ENCODE data around the gene IL2.

The IL2 gene

DNA sequence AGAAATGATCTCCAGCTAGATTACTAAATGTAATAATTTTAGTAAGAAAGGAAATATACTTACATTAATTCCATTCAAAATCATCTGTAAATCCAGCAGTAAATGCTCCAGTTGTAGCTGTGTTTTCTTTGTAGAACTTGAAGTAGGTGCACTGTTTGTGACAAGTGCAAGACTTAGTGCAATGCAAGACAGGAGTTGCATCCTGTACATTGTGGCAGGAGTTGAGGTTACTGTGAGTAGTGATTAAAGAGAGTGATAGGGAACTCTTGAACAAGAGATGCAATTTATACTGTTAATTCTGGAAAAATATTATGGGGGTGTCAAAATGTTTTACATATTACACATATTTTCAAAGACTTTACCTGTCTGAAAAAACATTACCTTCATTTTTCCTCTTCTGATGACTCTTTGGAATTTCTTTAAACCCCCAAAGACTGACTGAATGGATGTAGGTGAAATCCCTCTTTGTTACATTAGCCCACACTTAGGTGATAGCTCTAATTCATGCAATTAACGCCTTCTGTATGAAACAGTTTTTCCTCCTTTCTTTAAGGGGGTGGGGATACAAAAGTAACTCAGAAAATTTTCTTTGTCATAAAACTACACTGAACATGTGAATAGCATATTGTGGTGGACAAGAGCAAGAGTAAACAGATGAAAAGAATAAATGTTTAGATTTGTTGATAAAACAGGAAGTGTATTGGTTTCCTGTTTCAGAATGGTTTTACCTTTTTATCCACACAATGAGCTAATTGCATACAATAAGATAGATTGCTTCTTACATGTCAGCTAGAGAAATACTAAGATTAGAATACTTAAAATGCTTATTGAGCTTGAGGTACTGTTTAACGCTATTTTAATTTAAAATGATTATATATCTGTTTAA, at the start of gene IL2:
Gene IL2 (minus strand): TSS at position 495 of the 886 bp plus-strand sequence. CDS start 285 bp downstream, at position 210.
- DNase-seq, result no peak

DNA sequence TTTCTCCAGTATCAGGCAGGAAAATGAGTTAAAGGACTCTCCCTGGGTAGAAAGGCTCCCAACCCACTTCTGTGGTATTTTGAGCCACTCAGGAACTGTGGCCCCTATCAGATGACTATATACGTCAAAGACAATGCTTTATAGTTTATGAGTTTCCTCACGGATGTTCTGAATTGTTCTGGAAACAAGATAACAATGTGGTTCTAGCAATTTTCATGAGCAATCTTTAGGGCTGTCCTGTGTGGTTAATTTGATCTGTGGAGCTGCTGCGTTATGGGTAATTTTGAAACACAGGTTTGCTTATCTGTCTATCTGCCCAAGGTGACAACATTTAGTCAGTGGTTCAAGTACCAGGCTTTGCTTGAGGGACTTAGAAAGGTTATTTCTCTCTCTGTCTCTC, 46.7 kb upstream of the IL2 start:
- DNase-seq, result no peak

DNA sequence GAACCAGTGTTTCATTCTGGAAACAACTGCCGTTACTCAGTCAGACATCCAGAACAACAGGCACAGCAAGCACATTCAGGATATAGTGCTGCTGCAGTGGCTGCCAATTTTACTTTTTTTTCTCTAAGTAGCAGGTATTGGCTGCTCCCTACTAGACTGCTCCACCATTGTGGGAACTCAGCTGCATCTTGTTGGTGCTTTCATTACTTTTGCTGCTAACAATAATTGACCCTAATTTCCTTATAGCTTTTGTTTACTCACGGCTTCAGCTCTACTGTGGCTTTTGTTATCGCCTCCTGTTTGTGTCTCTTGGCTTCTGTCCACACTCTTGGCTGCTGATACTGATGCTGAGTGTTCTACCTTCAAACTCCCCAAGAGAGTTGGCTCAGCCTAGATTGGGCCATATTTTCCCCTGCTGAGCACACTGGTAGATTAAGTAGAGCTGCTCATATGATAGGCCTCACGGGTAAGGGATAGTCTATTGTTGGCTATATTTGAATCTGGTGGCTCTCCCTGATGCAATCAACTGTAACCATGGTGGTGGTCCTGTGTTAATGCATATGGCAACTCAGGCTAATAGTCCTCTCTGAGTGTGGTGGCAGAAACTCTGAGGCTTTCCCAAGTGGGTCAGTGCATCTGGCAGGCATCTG, 44.5 kb upstream of the IL2 start:
- no peak for DNase-seq

DNA sequence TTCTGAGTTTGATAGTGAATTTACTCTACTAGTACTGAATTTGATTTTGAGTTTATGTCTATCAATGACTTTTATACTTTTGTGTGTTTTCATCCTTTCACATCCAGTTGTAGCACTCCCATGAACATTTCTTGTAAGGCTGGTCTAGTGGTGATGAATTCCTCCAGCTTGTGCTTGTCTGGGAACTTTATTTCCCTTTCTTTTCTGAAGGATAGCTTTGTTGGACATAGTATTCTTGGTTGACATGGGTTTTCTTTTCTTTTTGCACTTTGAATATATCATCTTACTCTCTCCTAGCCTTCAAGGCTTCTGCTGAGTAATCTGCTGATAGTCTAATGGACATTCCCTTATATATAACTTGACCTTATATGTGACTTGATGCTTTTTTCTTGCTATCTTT, 32.5 kb upstream of the IL2 start:
- no peak for DNase-seq

DNA sequence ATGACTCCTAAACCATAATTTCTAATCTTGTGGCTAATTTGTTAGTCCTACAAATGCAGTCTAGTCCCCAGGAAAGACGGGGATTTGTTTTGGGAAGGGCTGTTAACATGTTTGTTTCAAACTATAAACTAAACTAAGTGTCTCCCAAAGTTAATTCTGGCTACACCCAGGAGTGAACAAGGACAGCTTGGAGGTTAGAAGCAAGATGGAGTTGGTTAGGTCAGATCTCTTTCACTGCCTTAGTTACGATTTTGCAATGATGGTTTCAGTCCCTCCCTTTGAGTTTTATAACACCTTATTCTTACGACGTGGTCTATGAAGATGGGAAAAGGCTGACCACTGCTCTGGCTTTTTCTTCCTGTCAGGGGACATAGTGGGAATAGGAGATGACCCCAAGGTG, 27.0 kb upstream of the IL2 start:
- DNase-seq, result no peak

DNA sequence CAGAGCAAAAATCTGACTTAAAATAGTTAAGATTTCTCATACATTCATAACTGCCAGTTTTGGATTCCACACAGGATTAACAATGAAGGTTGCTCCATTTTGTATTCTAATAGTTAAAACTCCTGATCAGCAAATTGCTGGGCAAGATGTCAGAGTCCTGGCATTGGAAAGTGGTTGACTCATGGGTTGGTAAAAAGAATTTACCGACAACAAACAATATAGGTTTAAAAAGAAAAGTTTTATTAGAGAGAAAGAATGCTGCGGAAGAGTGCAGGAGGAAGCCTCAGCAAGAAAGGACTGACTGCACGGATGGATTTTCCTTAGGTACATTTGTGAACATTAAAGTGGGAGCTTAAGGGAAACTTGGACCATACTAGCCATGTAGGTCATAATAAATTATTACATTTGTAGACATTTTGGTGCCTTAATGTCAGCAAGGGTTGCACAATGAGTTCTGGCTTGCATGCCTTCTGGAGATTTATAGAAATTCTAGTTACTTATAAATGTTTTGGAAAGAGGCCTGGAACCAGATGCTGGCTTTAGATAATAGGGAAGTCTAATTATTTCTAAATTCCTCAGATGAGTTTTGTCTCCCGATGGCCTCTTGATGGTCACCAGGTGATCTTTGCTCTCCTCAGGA, 25.4 kb upstream of the IL2 start:
- no peak for DNase-seq

DNA sequence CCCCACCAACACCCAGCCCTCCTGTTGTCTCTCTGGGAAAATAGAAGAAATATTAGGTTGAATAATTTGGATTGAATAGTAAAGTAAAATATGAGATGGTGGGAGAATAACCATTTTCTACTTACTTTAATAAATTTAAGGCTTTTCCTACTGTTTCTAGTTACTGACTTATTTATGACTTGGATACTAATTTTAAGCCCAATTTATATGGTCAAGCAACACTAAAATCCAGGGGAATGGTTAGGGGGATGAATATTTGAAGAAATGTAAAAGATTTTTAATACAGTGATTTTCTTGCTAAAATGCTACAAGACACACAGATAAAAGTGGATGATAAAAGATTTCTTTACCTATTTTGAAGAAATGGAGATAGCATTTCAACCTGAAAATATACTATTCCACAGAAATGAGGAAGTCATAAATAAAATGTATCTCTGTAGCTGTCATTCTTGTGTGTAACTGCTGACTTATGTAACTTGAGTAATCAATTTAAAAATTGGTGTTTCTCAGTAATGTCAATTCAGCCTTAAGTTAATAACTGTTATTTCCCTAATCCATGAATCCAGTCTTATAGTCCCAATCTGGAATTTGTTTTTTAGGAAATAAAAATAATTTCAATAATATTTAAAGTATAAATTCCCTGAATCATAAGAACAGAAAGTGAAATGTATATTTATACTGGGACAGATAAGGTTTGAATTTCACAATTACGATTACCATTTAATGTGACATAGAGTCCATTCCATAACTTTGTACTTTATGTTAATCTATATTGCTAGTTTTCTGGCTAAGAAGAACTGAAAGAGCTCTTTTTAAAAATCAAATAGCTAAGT, 24.3 kb upstream of the IL2 start:
- DNase-seq, result no peak

DNA sequence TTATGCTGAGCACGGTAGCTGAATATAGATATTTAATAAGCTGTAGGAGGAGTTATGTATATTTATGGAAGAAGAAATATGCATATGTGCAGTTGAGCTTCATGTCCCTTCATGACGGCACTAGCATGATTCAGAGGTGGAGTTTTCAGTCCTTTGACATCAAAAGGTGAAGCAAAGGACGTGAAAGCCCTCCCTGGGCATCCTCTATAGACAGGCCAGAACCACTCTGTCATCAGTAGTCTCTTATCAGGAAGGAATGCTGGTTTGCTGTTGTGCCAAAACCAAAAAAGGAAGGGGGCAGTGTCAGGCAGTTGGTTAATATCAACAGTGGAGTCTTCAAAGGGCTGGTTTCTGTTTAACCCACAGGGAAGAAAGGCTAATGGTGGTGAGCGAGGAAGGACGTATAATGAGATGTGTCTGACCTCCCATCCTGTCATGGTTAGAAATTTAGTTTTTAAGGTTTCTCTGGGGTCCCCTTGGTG, 23.5 kb upstream of the IL2 start:
- no peak for DNase-seq

DNA sequence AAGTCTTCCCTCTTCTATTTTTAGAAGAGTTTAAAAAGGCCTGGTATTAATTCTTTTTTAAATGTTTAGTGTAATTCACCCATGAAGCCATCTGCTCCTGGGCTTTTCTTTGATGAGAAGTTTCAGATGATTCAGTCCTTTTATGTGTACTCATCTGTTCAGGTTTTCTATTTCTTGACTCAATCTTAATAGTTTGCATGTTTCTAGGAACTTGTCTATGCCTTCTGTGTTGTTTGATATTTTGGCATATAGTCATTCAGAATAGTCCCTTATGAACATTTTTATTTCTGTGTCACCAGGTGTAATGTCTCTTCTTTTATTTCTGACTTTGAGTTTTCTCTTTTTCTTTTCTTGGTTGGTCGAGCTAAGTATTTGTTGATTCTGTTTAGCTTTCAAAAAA, 20.2 kb upstream of the IL2 start:
- no peak for DNase-seq

DNA sequence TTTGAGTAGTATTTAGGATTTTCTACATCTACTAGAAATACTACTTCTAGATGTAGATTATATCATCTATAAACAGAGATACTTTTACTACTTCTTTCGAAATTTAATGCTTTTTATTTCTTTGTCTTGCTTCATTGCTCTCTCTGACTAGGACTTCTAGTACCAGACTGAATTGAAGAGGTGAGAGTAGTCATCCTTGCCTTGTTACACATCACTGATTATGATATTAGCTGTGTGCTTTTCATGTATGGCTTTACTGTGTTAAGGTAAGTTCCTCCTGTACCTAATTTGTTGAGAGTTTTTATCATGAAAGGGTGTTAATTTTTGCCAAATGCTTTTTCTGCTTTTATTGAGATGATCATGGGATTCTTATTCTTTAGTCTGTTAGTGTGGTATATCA, 19.6 kb upstream of the IL2 start:
- no peak for DNase-seq

DNA sequence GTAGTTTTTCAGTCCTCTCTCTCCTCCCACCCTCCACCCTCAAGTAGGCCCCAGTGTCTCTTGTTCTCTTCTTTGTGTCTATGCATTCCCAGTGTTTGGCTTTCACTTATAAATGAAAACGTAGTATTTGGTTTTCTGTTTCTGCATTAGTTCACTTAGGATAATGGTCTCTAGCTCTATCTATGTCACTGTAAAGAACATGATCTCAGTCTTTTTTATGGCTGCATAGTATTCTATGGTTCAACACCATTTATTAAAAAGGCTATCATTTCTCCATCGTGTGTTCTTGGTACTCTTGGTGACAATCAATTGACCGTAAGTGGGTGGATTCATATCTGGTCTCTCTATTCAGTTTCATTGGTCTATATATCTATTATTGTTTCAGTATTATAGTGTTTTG, 18.7 kb upstream of the IL2 start:
- no peak for DNase-seq

DNA sequence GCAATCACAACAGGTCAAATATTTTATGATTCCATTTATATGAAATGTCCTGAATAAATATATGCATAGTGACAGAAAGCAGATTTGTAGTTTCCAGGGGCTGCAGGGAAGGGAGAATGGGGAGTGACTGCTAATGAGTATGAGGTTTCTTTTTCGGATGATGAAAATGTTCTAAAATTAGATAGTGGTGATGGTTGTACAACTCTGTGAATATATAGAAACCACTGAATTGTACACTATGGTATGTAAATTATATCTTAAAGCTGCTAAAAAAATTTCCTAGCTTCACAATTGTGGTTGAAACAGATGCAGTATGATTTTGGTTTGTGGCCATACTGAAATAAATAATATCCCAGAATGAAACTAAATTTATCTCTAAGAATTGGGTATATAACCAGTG, 12.9 kb upstream of the IL2 start:
- no peak for DNase-seq

DNA sequence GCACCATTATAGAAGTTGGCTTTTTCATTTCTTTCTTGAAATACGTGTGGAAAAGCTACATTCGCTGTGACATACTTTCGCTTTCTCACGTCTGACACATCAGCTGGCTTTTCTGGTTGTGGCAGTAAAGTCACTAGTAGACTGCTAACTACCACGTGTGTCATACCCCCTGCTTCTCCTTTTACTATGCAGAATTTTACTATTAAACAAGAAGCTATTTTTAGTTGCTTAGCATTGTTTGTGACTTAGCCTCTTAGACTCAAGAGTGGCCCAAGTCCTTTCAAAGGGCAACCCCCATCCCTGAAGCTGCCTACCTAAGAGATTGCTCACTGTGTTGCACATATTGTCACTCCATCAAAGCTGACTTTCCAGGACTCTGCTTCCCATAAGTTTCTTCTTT, 2.1 kb upstream of the IL2 start:
- no peak for DNase-seq

DNA sequence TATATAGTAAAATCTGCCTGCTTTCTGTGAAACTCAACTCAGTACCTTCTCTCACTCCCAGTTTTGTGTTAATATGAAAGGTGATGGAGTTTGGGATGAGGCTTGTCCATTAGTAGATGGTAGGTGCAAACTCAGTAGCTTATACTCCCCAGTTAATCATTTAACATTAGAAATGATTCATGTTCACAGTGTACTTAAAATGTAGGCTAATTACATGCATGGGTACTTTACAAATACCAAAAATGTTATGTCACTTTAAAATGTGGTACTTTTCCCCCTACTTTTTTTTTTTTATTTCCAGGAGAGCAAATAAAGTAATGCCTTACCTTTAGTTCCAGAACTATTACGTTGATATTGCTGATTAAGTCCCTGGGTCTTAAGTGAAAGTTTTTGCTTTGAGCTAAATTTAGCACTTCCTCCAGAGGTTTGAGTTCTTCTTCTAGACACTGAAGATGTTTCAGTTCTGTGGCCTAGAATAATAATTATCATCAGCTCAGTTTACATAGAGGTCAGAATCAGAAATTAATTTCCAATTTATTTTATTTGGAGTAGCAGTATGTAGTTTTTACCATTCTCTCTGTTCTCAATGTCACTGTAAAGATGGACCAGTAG, 3.0 kb downstream of the IL2 start:
- DNase-seq, result no peak

DNA sequence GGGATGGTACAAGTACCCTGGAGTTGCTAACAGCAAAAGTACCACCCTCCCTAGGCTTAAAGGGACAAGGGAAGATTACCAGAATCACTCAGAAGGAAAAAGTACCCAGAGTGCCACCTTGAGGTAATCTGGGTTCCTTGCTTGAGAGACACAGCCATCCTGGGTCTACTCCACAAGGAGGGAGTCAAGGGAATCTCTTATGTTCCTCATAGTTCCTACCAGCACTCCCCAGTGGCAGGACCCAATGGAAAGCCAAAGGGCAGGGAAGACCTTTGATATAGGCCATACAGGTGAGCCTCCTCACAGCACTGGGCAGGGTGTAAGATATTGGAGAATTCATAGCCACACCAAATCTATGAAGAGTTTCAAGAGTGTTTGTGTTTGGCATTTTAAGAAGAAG, 5.7 kb downstream of the IL2 start:
- peak; percentile 10 for DNase-seq

DNA sequence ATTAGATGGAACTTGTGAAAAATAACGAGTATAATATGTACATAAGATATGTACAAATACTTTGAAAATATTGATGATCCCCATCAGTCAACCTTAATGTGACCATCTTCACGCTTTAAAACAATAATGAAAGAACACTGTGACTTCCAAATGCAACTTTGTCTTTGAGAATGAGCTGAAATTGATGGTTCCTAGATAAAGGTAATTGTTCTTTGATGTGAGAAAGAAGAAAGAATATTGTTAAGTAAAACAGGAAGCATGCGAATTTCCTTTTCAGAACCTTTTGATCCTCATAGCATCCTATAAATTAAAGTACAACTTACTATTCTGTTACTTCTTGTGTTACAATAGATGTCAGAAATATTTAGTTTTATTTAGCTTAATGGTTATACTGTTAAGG, 22.2 kb downstream of the IL2 start:
- no peak for DNase-seq

DNA sequence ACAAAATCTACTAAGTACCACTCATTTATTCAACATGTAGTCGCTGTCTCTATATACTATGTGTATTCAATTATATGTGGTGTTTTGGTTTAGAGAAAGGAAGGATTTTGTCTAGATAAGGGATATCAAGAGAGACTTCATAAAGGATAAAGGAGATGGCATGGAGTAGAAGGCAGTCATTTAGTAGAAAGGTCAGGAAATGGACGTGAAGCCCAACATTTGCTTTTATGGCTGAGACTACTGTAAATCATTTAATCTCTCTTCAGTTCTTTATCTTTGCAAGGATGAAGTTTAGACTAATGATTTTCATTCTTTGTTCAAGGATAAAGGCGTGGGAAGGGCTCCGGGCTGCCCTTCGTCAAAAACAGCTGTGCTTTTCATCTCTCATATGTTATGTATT, 25.2 kb downstream of the IL2 start:
- DNase-seq, result no peak

DNA sequence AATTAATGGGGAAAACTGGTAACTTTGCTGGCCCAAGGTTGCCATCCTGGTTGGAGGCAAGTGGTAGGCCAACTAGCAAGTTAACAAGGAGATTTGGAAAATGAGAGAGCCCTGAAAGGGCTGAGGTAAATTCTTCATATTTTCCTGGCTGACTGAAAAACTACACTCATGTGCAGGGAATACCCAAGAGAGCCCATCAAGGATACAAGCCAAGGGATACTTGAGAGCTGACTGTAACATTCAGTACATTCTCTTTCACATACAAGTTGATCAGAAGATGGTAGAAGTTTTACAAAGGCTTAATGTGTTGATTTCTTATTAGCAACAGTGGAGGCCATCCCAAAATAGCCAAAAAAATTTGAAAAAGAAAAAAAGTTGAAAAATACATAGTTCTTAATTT, 33.3 kb downstream of the IL2 start:
- no peak for DNase-seq

DNA sequence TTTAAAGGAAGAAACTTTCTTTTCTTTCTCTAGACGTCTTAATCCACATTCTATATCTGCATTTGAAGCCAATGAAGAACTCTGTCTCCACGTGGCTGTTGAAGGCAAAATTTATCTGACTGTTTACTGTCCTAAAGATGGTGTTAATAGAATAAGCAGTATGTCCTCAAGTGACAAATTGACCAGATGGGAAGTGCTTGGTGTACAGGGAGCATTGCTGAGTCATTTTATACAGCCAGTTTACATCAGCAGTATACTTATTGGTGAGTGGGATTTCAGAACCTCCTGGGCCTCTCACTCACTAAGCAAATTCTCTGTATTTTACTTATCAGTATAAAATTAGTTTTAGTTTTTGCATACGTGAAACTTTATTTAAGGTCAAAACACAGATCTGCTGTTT, 44.0 kb downstream of the IL2 start:
- DNase-seq, result peak; percentile 12

DNA sequence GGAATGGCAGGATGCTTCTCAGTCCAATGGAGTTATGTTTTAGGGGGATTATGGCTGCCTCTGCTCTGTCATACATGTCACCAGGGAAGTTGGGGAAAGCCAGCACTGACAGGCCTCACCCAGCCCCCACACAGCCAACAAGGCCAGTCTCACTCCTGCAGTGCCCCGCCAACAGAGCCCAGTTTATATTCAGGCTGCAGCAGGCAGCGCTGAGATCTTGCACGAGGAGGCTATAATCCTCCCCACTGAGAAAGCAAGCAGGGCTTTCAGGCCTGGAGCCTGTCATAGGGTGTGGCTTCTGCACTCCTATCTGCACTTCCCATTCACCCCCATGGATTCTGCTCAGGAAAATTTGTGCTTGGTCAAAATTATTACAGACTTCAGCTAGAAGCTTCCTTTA, 52.7 kb downstream of the IL2 start:
- no peak for DNase-seq
